ENCODE measurements around the gene PIK3CG. TPM values are rescaled to one million over a fixed set of nuclear protein-coding genes. Genes with fewer than 3 reads are reported as not detected.

Gene PIK3CG
- total and polyA plus RNA-seq, 9 donors: 2.0 to 4.3 (median 2.5) TPM

Other genes with a start within 250 kb of the PIK3CG start
- 3.6 TPM for gene CCDC71L, start 204.1 kb upstream of the PIK3CG start, total RNA-seq
- 1 to 10 TPM; 2.7 to 5.5 (median 4.3) TPM for gene CCDC71L, start 204.1 kb upstream of the PIK3CG start, polyA plus RNA-seq (ENCODE audit: insufficient read depth in 1 of 8, insufficient read length in 8 of 8, low replicate concordance in 1 of 8)
- gene PRKAR2B, start 179.4 kb downstream of the PIK3CG start, total RNA-seq: 3.7 TPM
- 1 to 10 TPM; 4.0 to 7.3 (median 4.8) TPM for gene PRKAR2B, start 179.4 kb downstream of the PIK3CG start, polyA plus RNA-seq (ENCODE audit: insufficient read depth in 1 of 8, insufficient read length in 8 of 8, low replicate concordance in 1 of 8)

Data from muscle of leg (tissue), 9 donors.